GM21360 (cell line): ENCODE data around the gene TNMD.

Experiments
- ATAC-seq: cut with Tn5 transposase; IDR thresholded peaks from one replicate; pipeline ENCODE4 v1.9.1; 2021; ENCODE audit warnings: mild to moderate bottlenecking, moderate library complexity; ENCODE audit not compliant: unreplicated experiment

TNMD gene

DNA sequence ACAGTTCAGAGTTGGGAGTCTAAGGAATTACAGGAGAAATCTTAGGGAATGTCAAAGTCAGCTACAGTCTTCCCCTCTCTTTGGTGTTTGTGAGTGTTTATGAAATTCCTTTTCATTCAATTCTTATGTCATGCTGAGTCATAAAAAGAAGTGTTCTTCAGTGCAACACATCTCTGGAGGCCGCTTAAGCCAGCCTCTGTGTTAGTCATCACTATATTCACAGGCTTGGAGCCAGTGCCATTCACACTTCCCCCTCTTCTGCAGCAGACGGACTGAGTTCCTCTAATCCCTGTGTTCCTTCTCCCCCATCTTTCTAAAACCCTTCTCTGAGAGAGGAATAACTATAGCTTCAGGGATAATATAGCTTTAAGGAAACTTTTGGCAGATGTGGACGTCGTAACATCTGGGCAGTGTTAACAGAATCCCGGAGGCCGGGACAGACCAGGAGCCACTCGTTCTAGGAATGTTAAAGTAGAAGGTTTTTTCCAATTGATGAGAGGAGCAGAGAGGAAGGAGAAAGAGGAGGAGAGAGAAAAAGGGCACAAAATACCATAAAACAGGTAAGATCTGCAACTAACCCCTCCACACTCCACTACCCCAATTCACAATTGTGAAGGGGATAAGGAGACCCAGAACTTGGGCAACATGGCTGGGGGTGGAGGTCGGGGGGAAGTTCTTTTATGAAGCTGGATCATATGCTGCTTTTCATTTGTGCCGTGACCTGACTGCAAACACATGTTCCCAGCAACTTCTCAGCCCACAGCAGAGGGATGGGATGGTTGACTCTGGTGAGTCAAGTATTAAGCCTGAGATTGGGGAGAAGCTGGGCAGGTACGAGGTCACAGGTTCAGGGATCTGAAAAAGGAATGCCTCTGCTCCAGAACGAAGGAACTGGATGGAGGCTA, 59.5 kb downstream of the TNMD start, which contains the start of gene SRPX2:
Gene SRPX2 (plus strand): TSS at position 244 of the 905 bp plus-strand sequence. CDS start 2,124 bp downstream, outside the sequence.
- ATAC-seq, result peak; percentile 73

DNA sequence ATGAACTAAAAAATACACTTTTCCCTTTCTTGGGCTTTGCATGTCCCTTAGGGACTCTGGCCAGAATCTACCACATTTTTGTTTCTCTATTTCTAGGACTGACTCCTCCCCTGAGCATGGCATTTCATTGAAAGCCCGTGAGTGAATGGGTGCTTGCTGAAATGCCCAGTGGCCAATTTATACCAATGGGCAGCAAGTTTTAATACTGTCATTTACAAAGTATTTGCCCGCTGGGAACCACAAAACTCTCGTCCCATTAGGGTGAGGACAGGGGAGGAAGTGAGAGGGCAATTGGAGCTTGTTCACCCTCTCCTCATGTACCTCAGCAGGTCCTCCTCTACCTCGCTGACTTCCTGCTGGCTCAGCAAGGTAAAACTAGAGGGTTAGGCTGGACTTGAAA, 60.4 kb downstream of the TNMD start:
- no peak for ATAC-seq

GRCh38 chrX:100647095-100647494, 62.4 kb downstream of the TNMD start:
- ATAC-seq, result no peak

- ATAC-seq, result no peak
Measured at GRCh38 chrX:100647739-100648138, 63.0 kb downstream of the TNMD start.

- no peak for ATAC-seq
Measured at GRCh38 chrX:100648458-100649417, 64.0 kb downstream of the TNMD start.
